Right lobe of liver (tissue), 4 donors: ENCODE results near the gene TADA2A.

Experiments
- POLR2A ChIP-seq: fragments of 450-650 bp; IDR thresholded peaks from one replicate; pipeline ENCODE4 v1.6.1; 2017; ENCODE audit warnings: antibody characterized with exemption, mild to moderate bottlenecking
- TF ChIP-seq, protein P1 (sequence below), 4 donors: fragments of 200-600 bp in 3 of 4; fragments of 450-650 bp in 1 of 4; IDR thresholded peaks; one replicate each; pipeline versions ENCODE4 v1.5.1 to v1.8.0; 2016 to 2022; ENCODE audit warnings: antibody characterized with exemption in 4 of 4, mild to moderate bottlenecking in 2 of 4
- donor health status: DM: no; HTN: no; CAD: no.
- donor health status: DM: no; HTN: no; CAD: no.
- donor health status: DM: no; HTN: yes; CAD: no.

DNA sequence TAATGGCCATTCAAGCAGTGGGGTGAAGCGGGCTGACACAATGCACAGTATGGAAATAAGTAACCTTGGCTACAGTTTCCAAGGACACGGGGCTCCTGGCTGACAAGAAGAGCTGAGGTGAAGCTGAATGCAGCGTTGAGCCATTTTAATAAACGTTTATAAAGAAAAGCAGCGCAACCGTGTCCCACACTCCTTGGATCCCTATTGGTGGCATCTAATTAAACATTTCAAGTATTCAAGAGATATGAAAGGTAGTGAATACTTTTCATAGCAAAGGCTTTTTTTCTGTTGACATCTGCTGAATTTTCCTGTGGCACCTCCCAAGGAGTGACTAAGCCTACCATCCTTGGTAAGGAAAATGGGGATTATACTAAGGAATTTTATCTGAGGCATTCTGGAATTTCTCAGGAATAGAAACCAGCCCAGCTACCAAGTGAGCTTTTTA is 109.5 kb downstream of the TADA2A start:
- TF ChIP-seq, protein P1, sequence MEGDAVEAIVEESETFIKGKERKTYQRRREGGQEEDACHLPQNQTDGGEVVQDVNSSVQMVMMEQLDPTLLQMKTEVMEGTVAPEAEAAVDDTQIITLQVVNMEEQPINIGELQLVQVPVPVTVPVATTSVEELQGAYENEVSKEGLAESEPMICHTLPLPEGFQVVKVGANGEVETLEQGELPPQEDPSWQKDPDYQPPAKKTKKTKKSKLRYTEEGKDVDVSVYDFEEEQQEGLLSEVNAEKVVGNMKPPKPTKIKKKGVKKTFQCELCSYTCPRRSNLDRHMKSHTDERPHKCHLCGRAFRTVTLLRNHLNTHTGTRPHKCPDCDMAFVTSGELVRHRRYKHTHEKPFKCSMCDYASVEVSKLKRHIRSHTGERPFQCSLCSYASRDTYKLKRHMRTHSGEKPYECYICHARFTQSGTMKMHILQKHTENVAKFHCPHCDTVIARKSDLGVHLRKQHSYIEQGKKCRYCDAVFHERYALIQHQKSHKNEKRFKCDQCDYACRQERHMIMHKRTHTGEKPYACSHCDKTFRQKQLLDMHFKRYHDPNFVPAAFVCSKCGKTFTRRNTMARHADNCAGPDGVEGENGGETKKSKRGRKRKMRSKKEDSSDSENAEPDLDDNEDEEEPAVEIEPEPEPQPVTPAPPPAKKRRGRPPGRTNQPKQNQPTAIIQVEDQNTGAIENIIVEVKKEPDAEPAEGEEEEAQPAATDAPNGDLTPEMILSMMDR (IDR thresholded peaks at IDR 0.05): no peak
- no peak for TF ChIP-seq POLR2A
